GM19238 (cell line): ENCODE data around the gene LRBA.
A peak's percentile ranks its signal among the peaks of the same experiment; 100 is the strongest.

Source experiments
- DNase-seq: peaks from one replicate; pipeline ENCODE4 v3.0.0; 2011; ENCODE audit warnings: low spot score; ENCODE audit not compliant: insufficient read length

The LRBA gene

DNA sequence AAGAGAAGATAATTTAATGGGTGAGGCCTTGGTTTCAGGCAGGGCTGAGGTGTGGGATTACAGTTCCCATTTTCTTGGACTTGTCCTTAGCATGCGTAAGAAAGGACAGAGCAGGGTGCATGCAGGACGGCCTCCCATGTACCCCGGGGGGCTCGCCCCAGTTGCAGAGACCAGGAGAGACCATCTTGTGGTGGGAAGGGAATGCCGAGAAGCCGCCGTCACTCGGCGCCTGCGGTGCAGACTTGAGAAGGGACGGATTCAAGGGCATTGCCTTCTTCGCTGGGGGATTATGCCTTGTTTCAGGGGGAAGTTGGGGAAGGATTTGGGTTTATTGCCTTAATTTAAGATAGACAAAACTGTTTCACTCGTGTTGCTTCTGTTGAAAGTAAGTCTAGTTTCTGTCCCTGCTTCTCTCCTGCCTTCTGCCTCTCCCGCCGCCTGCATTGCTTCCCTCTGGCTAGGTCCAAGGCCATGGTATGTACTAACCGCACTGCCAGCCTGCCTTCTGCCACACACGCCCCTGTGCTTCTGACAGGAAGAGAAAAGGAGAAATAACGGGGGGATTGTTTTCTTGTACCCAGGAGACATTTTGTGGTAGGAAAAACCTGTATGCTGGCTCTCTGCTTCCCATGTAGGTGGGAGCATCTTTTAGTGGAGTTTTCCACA is 761.0 kb downstream of the LRBA start:
- no peak for DNase-seq

DNA sequence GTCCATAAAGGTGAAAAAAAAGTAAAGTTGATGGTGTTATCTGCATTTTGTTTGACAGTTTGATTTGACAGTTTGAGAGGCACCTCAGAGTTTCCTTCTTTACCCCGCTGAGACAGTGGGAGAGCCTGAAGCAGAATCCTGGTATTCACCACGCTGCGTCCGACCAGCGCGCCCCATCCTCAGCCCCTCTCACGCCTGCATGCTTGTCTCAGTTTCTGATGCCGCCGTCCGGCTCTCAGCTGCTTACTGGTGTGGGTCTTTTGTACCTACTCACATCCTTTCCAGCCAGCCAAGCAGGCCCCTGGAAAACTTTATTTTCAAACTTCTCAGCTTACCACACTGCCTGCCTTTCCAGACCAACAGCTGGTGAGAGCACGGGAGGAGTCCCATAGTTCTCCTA is 761.7 kb downstream of the LRBA start:
- no peak for DNase-seq

DNA sequence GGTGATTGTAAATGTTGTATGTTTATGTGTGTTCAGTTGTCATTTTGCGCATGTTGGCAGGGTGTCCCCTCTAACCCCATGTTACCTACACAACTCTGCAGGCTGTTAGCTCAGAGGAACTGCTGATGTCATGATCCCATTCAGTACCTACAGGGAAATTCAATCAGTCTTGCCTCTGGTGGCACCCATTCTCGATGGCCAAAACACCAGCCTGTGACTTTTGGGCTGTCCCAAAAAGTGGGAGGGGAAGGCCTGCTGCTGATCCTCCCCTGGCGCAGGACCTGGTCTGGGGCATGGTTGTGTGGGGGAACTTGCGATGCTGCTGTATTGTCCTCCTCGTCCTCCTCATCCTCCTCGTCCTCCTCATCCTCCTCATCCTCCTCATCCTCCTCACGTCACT is 762.3 kb downstream of the LRBA start:
- DNase-seq = no peak

DNA sequence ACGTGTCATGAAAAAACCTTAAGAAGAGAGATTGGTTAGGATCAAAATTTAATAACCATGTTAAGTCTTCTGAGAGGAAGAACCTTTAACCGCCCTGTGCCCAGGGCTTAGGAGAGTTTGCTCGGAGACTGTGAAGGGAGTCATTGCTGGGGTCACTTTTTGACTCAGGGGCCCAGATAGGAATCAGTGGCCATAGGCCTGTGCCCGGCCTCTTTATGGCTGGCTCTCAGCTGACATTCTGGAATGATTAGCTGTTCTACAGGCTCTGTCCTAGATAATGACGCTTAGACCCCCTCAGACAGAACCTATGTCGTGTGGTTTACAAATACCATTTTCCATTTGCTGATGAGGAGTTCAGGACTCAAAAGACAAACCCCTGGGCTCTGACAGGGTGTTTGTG is 762.8 kb downstream of the LRBA start:
- DNase-seq = no peak

DNA sequence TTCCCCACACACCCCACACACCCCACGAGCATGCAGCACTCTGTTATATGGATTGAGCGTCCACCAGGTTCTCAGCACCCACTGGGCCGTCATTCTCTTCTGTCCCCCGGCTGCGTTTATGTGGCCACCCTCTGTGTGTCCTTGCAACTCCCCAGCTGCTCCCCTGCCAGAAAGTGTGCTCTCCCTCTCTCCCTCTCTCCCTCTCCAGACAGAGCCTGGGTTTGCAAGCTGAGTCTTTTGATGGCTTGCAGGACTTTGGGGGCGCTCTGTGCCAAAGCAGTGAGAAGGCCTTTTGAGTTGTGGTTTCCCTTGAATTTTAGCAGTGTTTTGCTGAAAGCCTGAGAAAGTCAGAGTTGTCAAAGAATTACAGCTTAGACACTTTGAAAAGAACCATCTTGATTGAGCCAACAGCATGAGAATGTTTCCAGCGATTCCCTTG is 763.3 kb downstream of the LRBA start:
- DNase-seq = no peak

DNA sequence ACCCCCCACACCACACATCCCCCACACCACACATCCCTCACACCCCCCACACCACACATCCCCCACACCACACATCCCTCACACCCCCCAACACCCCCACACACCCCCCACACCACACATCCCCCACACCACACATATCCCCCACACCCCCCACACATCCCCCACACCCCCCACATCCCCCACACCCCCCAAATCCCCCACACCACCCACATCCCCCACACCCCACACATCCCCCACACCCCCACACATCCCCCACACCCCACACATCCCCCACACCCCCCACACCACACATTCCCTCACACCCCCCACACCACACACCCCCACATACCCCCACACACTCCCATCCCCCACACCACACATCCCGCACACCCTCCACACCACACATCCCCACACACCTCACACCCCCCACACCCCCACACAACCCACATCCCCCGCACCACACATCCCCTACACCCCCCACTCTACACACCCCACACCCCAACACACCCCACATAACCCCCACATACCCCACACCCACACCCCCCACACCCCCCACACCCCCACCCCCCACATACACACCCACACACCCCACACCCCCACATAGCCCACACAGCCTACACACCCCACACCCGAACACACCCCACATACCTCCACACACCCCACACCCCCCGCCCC is 764.0 kb downstream of the LRBA start:
- peak; percentile 16 for DNase-seq

DNA sequence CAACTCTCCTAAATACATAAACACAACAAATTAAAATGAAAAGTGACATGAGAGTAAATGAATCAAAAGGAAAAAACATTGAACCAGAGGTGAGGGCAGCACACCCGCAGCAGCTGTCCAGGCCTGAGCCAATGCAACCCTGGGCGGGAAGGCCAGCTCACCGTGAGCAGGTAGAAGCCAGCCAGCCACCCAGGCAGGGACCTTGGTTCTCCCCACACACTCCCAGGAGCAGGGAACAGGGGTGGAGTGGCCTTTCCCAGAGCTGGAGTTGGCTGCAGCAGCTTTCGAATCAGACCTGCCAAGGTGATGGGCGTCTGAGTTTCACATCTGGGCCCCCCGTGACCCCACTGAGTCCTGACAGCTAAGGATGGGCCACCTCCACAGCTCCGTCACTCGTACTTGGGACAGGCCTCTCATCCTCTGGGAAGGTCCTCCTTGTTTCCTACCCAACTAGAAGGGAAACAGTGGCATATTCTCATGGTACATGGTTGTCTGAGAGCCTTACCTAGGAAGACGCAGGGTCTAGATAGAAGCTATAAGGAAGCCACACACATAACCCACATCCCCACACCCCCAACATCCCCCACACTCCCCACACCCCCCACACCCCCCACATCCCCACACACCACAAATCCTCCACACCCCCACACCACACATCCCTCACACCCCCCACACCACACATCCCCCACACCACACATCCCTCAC is 764.6 kb downstream of the LRBA start:
- no peak for DNase-seq

DNA sequence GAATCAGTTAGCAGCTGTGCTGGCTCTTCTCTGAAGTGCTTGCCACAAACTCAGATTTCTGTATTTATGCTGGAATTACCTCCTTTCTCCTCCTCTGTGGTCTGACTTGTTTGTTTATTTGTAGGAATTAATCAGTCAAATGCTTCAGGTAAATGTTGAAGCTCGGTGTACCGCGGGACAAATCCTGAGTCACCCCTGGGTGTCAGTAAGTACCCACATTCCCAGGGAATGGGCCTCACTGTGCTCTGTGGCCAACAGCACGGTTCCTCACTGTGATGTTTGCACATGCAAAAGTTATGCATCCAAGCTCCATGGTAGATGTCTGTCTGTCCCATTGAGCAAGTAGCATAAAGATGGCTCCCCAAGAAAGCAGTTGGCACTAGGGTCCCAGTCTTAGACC is 766.9 kb downstream of the LRBA start:
- DNase-seq = no peak

DNA sequence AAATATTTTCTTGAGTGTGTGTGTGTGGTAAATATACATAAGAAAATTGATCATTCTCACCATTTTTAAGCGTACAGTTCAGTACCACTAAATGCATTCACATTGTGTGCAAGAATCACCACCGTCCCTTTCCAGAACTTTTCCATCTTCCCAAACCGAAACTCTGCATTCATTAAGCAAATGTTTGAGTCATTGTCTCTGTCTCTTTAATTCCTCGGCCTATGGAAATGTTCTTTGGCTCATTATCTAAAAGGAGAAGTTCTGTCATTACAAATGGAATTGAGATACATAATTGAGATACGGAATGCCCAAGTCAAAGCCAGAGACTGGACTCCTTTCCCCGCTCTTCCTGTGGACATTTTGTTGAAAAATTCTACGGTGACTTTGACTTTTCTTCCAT is 767.9 kb downstream of the LRBA start:
- no peak for DNase-seq

DNA sequence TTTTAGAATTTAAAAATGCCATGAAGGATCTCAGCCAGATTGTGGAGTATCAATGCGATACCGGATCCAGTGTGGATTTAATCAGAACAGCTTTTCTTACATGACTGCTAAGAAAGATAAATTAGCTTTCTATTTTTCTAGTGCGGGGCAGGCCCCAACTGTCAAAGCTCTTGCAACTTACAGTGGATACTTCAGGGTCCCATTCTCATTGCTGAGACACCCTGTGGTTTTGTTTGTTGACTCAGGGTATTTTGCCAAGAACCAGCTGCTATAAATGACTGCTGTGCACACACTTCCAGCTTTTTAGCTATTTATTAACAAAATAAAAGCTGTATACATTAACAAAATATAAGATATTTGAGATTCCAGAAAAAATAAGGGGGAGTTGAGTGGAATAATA is 770.5 kb downstream of the LRBA start:
- DNase-seq = no peak

DNA sequence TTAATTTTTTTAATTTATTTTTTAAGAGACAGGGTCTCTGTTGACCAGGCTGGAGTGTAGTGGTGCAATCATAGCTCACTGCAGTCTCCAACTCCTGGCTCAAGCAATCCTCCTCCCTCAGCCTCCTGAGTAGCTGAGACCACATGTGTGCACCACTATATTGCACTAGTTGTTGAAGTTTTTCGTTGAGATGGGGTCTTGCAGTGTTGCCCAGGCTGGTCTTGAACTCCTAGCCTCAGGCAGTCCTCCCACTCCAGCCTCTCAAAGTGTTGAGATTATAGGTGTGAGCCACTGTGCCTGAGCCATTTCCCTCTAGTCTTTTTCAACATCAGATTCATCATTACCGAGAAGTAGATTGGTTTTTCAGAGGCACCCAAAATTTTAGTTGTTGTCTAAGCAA is 771.2 kb downstream of the LRBA start:
- DNase-seq = no peak

DNA sequence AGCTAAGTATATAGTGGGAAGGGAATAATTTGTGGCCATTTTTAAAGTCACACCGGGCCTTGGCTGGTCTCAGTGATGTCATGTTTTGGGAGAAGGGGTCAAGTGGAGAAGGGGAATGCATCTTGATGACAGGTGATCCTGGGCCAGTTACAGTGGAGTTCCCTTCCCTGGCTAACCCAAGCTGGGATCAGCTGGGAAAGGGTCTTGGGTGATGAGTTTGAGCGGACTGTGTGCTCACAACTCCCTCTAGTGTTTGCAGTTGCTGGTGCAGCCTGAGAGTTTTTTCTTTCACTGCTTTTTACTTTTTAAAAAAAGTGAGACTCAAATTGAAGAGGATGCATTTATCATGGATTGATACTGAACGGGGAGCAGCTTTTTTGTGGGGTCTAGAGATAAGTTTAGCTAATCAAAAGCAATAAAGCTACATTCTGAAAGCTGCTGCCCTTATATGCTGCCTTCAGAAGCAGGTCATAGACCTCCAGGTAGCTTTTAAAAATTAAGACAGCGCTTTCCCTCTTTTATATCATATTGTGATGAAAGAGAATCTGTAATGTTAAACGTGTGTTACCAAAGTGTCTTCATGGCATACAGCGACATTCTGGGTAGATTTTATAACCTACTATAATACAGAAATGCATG is 772.1 kb downstream of the LRBA start:
- DNase-seq = no peak

DNA sequence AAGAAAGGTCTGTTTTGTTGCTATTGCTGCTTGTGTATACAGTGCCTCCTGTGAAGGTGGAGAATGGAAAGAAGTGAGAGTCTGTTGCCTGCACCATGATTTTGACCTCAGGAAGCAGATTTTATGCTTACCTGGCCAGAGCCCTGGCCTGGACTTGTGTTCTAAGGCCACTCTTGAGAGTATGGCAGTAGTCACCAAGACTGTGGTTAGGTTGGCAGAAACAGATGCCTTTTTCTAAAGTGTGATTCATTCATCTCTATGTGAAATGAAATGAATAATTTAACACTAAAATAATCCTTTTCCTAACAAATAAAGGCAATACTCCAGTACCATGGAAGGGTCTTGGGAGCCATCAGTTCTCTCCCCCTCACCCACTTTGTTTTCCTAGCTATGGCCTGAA is 775.1 kb downstream of the LRBA start:
- no peak for DNase-seq

DNA sequence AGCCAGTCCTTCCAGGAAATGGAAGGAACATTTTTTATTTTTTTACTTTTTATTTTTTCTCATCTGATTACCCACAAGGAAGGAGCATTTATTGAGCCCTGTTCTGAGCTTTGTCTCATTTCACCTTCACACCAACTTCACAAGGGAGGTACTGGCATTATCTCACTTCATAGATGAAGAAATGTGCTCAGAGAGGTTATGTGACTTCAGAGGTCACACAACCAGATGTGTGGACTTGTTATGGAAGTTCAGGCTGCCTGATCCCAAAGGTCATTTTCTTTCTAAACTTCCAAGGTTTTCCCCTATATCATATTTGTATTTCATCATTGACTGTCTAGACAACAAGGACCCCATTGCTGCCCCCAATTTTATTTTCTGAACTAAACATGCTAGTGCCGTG is 776.5 kb downstream of the LRBA start:
- no peak for DNase-seq

DNA sequence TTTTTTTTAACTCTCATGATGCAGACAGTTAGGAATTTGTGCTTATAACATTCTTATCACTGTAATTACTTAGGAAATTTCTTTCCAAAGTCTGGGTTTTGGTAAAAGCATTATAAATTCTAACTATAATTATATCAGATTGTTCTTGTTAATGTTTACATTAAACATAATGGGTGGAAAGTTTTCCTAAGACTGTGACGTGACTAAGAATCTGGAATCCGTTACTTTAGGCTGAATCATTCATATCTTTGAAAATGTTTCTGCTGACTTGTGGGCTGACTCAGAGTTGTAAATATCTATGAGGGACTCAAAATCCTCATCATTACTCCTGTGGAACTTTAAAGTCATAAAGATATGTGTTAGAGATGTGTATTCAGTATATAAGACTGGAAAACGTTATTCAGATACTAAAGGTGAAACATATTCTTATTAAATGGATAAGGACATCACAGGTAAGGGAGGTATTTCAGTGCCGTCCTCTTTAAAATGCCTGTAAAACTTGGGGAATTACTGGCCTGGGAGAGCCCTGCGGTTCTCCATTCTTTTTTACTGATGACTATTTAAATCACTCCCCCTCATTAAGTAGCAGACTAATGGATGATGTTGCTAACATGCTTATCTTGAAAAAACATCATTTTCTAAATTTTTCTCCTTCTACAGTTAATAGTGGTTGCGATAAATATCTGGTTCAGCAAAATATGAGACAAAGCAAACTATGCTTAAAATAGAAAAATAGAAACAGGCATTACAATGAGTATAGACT is 777.8 kb downstream of the LRBA start:
- DNase-seq = no peak

DNA sequence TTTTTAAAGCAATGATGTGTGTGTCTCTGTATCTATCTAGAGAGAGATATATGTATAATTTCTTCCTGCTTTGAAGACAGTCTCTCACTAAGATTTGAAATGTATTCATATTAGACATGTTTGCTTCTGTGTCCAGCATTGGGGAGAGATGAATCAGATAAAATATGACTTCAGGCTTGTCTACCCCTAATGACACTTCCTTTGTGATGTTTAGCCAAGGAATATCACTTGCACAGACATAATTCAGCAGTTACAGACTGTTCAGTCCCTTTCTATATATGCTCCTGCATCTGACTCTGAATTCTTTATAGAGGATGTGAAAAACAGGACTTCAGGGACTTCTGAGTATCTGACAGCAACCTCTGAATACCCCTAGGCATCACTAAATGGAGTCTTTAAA is 778.5 kb downstream of the LRBA start:
- no peak for DNase-seq

DNA sequence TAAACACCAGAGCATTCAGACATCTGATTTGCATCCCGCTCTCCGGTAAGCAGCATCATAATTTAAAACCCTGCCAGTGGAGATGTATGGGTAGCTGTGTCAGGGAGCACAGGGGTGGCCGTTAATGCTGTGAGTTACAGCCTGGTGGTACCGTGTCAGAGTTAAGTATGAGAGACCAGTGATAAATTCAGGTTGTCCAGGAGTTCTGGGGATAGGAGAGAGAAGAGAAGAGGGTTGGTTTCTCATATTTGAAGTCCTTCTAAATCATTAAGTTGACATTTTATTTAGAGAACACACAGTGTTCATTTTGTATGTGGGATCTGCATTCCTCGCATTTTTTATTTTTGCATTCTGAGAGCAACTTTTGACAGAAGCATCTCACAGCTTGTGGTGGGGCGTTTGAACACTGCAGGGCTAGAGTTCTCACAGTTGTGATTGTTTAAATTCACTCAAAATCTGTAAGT is 779.2 kb downstream of the LRBA start:
- no peak for DNase-seq

DNA sequence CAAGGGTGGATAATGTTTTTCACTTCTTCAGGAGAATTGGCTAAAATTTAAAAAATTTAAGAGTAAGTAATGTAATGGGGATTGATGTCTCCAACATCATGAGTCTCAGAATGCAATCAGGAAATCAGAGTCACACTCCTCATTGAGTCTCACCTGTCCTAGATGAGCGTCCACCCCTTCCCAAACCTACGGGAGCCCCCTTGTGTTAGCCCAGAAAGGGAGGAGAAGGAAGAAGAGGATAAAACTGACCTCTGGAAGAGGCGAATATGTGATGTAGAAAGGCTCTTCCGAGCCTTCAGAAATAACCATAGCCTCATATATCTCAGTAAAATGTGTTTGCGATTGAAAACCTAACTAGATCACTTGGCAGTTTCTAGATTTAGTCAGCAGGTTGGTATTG is 779.8 kb downstream of the LRBA start:
- DNase-seq = no peak

DNA sequence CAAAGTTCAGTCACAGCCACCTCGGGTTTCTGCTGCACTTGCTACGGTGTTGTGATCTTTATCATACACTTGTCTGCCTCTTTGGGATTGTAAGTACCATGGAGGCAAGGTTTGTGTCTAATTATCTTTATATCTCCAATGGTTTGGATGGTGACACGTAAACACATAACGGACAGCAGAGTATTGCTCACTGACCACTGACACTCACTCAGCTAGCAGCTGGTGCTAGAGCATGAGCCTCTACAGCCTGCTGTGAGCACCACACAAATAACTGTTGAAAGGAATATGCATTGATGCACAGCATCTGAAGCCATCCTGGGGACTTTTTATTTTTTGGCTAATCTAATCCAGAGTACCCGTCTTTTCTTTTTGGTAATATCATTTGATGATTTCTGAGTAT is 780.8 kb downstream of the LRBA start:
- no peak for DNase-seq

DNA sequence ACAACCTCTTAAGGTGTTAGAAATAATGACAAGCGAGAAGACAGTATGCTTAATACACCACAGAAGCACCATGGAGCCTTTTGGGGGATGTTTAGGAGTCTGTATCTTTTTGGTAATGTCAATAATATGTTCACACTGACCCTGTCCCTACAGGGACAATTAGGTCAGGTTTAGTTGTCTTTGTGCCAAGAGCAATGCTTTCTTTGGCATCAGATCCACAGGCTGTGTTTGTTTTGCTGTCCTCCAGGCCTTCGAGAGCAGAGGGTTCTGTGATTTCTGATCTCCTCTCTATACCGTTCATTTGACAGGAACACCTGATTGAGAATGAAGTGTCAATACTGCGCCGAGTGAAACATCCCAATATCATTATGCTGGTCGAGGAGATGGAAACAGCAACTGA is 783.1 kb downstream of the LRBA start:
- DNase-seq = no peak

DNA sequence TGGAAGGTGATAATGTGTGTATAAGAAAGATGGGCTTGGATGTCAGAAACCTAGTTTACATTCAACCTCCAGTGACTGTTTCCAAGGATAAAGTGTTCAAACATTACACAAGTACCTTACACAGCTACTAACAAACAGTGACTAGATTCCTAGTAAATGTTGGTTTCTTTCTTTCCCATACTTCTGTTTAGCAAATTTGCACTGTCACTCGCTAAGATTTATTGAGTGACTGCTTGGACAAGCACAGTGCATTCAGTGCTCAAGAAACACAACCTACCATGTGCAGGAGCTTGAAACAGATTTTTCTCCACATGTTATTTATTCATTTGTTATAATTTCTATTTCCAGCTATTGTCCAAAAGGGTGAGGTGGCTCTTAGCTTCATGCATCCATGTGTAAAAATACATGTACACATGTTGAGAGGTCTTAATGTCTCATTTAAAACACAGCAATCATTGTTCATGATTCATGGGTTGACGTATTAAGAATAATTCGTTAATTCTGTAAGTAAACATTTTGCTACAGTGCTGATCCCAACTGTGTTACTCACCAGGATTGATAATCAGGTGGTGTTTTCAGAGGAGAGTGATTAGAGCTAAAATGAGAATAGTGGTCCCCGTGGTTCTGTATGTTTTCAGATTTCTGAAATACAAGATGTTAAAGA is 783.8 kb downstream of the LRBA start:
- DNase-seq = no peak
